ENCODE results near the gene IL23A. TPM values are rescaled to one million over a fixed set of nuclear protein-coding genes. Genes with fewer than 3 reads are reported as not detected.

IL23A gene
- total and polyA plus RNA-seq, 2 of the 13 experiments (the other 11 are each of a cell fraction or from before 2014, with no cell fraction given), result 0.33 to 0.35 TPM

DNA sequence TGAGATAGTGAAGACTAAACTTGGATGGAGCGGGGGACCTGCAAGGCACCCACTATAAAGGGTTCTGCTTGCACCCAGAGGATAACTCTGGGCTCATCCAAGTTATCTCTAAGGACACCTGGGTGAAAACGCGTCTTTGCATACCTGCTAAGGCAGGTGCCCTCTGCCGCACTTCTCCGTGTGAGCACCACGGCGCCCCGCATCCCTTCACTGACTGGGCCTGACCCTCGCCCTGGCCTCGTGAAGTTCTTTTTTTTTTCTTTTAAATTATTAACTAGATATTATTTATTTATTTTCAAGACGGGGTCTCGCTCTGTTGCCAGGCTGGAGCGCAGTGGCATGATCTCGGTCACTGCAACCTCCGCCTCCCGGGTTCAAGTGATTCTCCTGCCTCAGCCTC lies 43.9 kb downstream of the IL23A start (continued):
- TF ChIP-seq FIP1L1 (IDR thresholded peaks at IDR 0.05; ENCODE audit: borderline replicate concordance, insufficient read depth, low read depth, low read length) (no peak), ZNF230 (CRISPR knock-in tag; IDR thresholded peaks at IDR 0.05) (no peak)
- TF ChIP-seq, protein P1, sequence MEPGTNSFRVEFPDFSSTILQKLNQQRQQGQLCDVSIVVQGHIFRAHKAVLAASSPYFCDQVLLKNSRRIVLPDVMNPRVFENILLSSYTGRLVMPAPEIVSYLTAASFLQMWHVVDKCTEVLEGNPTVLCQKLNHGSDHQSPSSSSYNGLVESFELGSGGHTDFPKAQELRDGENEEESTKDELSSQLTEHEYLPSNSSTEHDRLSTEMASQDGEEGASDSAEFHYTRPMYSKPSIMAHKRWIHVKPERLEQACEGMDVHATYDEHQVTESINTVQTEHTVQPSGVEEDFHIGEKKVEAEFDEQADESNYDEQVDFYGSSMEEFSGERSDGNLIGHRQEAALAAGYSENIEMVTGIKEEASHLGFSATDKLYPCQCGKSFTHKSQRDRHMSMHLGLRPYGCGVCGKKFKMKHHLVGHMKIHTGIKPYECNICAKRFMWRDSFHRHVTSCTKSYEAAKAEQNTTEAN (CRISPR knock-in tag; conservative IDR thresholded peaks at IDR 0.05), result no peak

DNA sequence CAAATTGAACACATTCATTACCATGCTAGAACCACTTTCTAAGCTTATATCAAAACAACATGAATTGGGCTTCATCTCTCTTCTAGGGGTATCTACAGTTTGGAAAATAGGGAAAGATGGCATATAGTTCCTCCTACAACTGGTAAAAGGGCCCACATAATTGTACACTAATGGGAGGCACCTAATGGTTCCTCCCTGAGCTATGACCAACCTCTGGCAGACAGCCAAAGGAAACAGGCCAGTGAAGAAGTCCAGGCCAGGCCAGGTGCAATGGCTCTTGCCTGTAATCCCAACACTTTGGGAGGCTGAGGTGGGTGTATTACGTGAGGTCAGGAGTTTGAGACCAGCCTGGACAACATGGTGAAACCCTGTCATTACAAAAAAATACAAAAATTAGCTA lies 47.2 kb downstream of the IL23A start:
- no peaks in the 10 kb centered on the region for H3K79me2 ChIP-seq (ENCODE audit: insufficient read depth, low read length)
- H4K20me1 ChIP-seq (ENCODE audit: insufficient read depth, low read length), result no peaks in the 10 kb centered on the region
- H3K27me3 ChIP-seq (ENCODE audit: control insufficient read depth in 1 of 2, insufficient read depth in 2 of 2, low read length in 2 of 2), result peaks cover 0 to 7% of the 10 kb centered on the region in 2 experiments; a peak in 1 of 5 replicates
- ATAC-seq (peak; percentile 34; the same call in 1 of the 3 replicates), FAIRE-seq (no peak), DNase-seq (ENCODE audit: low spot score) (no peak)
- ChIA-PET CTCF (ENCODE audit: low intra/inter-chr PET ratio, low total read pairs) (no interaction called here), POLR2A (interaction anchor here (1.0 to 1.4 kb wide), 2 partner anchors 24 to 26 kb away, joined by 3 to 4 read pairs; partner anchors contain the start of gene STAT2)
- H3K36me3 ChIP-seq (replicated peaks in 1 of 2; ENCODE audit: control insufficient read depth in 1 of 2, insufficient read depth in 2 of 2, low read length in 2 of 2), result no peaks in the 10 kb centered on the region
- no peak overlapping the region for H3K4me2 ChIP-seq (ENCODE audit: low read depth, low read length)
- H3K9ac ChIP-seq (ENCODE audit: insufficient read depth, low read depth, low read length), result no peak overlapping the region
- in situ Hi-C loops (cut with HindIII; ENCODE audit: extremely low pct_ligation_motif_present, low pct_unique_long_range_greater_than_20kb), result no loop called here
- H3K4me3 ChIP-seq (replicated peaks in 1 of 3; ENCODE audit: insufficient read depth in 1 of 3, low read depth in 2 of 3, low read length in 3 of 3), result no peak overlapping the region
- no peak overlapping the region for H3K27ac ChIP-seq (ENCODE audit: extremely low read length, insufficient read depth, low read length)
- H3K9me3 ChIP-seq (ENCODE audit: low read length), result no peaks in the 10 kb centered on the region
- H2AFZ ChIP-seq (ENCODE audit: low read length), result no peak overlapping the region
- 44% methylated on average over 1 of the region's 1 CpG for WGBS (ENCODE audit: low lambda C conversion rate)
- H3K4me1 ChIP-seq (ENCODE audit: insufficient read depth, low read length), result peaks cover 49% of the 10 kb centered on the region
- TF ChIP-seq, protein P2, sequence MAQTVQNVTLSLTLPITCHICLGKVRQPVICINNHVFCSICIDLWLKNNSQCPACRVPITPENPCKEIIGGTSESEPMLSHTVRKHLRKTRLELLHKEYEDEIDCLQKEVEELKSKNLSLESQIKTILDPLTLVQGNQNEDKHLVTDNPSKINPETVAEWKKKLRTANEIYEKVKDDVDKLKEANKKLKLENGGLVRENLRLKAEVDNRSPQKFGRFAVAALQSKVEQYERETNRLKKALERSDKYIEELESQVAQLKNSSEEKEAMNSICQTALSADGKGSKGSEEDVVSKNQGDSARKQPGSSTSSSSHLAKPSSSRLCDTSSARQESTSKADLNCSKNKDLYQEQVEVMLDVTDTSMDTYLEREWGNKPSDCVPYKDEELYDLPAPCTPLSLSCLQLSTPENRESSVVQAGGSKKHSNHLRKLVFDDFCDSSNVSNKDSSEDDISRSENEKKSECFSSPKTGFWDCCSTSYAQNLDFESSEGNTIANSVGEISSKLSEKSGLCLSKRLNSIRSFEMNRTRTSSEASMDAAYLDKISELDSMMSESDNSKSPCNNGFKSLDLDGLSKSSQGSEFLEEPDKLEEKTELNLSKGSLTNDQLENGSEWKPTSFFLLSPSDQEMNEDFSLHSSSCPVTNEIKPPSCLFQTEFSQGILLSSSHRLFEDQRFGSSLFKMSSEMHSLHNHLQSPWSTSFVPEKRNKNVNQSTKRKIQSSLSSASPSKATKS (CRISPR knock-in tag; IDR thresholded peaks at IDR 0.05), result no peak
- no peak for TF ChIP-seq PTBP1 (IDR thresholded peaks at IDR 0.05; ENCODE audit: low read depth, low read length, poor library complexity, severe bottlenecking)
- TF ChIP-seq HOXA5 (CRISPR knock-in tag; IDR thresholded peaks at IDR 0.05), result no peak
- no peak for TF ChIP-seq TOE1 (CRISPR knock-in tag; IDR thresholded peaks at IDR 0.05)
- BruUV-seq (replicated peaks), result no TSS peak
- intact Hi-C loops (cut with micrococcal nuclease; ENCODE audit: unreplicated experiment), result no loop called here

All from HepG2 (cell line).